ENCODE results near the gene VLDLR.
A peak's percentile ranks its signal among the peaks of the same experiment; 100 is the strongest.

The VLDLR gene

GRCh38 chr9:2621722-2622460 is at the start of gene VLDLR:
Gene VLDLR, plus strand, starts transcription at chr9:2621787. Its CDS starts 403 bp downstream, at chr9:2622190.
- no peaks in the 10 kb centered on the region for H3K9me3 Mint-ChIP-seq
- H3K27ac Mint-ChIP-seq: peak within 1 kb of the TSS; percentile 92
- ATAC-seq: peak; percentile 75
- peaks cover 12% of the 10 kb centered on the region for H3K36me3 Mint-ChIP-seq
- H3K4me3 Mint-ChIP-seq: peak within 1 kb of the TSS; percentile 90
- peaks cover 19% of the 10 kb centered on the region for H3K4me1 Mint-ChIP-seq
- peak in 1 of 2 donors; percentile 18 for DNase-seq (ENCODE audit: low spot score in 2 of 2)

DNA sequence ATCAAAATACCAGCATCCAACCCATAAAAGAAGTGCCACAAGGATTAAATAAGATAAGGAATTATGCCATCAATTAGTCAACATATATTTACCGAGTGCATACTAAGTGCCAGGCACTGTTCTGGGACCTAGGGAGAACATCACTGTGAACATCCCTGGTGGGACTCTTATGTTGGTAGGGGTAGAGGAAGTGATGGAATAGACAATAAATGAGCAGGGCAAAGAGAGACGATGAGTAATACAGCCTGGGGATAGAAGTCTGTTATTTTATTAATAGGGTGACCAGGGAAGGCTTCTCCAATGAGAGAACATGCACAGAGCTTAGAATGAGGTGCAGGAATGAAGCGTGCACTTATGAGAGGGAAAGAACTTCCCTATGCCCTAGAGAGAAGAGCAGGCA is 47.4 kb upstream of the VLDLR start:
- no peak for ATAC-seq
- H3K4me1 Mint-ChIP-seq: no peaks in the 10 kb centered on the region
- no peaks in the 10 kb centered on the region for H3K9me3 Mint-ChIP-seq
- H3K36me3 Mint-ChIP-seq: no peaks in the 10 kb centered on the region
- no peak overlapping the region for H3K4me3 Mint-ChIP-seq
- no peak overlapping the region for H3K27ac Mint-ChIP-seq
- no peak for DNase-seq (ENCODE audit: low spot score in 2 of 2)

- no peak overlapping the region for H3K27ac Mint-ChIP-seq
- H3K4me3 Mint-ChIP-seq: no peak overlapping the region
- no peak for ATAC-seq
- no peaks in the 10 kb centered on the region for H3K9me3 Mint-ChIP-seq
- no peaks in the 10 kb centered on the region for H3K36me3 Mint-ChIP-seq
- DNase-seq (ENCODE audit: low spot score in 2 of 2): no peak
- H3K4me1 Mint-ChIP-seq: no peaks in the 10 kb centered on the region
Measured at GRCh38 chr9:2576631-2577030, 45.0 kb upstream of the VLDLR start.

- H3K36me3 Mint-ChIP-seq: no peaks in the 10 kb centered on the region
- ATAC-seq: peak; percentile 86
- H3K9me3 Mint-ChIP-seq: peaks cover 6% of the 10 kb centered on the region
- peaks cover 15% of the 10 kb centered on the region for H3K4me1 Mint-ChIP-seq
- DNase-seq (ENCODE audit: low spot score in 2 of 2): no peak
- no peak overlapping the region for H3K4me3 Mint-ChIP-seq
- H3K27ac Mint-ChIP-seq: no peak overlapping the region
Measured at GRCh38 chr9:2583308-2584013, 38.1 kb upstream of the VLDLR start.

DNA sequence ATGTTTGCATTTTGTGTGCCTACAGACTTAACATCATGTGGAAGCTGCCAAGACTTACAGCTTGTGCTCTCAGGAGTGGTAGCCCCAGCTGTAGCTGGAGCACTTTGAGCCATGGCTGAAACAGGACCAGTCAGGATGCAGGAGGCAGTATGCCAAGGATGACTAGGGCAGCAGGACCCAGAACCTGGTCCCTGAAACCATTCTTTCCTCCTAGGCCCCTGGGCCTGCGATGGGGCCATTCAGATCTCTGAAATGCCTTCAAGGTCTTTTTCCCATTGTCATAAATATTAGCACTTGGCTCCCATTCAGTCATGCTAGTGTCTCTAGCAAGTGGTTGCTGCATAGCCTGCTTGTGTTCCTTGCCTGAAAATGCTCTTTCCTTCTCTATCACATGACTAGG is 29.6 kb upstream of the VLDLR start:
- DNase-seq (ENCODE audit: low spot score in 2 of 2) (no peak), ATAC-seq (no peak)
- no peak overlapping the region for H3K27ac Mint-ChIP-seq
- no peaks in the 10 kb centered on the region for H3K36me3 Mint-ChIP-seq
- H3K4me1 Mint-ChIP-seq: no peaks in the 10 kb centered on the region
- no peak overlapping the region for H3K4me3 Mint-ChIP-seq
- H3K9me3 Mint-ChIP-seq: peaks cover 11% of the 10 kb centered on the region

GRCh38 chr9:2593744-2594143 is 27.8 kb upstream of the VLDLR start:
- Mint-ChIP-seq H3K4me1 (no peaks in the 10 kb centered on the region), H3K9me3 (peaks cover 11% of the 10 kb centered on the region), H3K36me3 (no peaks in the 10 kb centered on the region), H3K27ac (no peak overlapping the region), H3K4me3 (no peak overlapping the region)
- no peak for ATAC-seq
- no peak for DNase-seq (ENCODE audit: low spot score in 2 of 2)

DNA sequence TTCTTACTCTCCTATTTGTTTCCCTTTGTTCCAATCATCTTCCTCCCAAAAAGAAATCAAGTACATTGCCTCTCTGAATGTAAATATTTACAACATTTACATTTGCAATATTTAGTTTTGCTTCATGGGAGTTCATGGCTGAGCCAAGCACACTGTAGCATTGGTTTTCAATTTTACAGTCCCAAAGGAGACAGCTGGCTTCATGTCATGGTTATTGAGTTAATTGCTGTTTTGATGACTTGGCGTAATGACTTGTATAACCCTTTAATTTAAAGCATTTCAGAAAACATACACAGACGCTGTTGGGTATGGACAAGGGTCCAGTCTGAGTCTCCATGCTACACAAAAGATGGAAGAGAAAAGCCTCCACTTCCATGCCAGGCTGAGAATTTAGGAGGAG is 25.6 kb upstream of the VLDLR start:
- no peak overlapping the region for H3K27ac Mint-ChIP-seq
- H3K4me1 Mint-ChIP-seq: no peaks in the 10 kb centered on the region
- DNase-seq (ENCODE audit: low spot score in 2 of 2): no peak
- peaks cover 11% of the 10 kb centered on the region for H3K9me3 Mint-ChIP-seq
- no peak overlapping the region for H3K4me3 Mint-ChIP-seq
- no peaks in the 10 kb centered on the region for H3K36me3 Mint-ChIP-seq
- ATAC-seq: no peak

DNA sequence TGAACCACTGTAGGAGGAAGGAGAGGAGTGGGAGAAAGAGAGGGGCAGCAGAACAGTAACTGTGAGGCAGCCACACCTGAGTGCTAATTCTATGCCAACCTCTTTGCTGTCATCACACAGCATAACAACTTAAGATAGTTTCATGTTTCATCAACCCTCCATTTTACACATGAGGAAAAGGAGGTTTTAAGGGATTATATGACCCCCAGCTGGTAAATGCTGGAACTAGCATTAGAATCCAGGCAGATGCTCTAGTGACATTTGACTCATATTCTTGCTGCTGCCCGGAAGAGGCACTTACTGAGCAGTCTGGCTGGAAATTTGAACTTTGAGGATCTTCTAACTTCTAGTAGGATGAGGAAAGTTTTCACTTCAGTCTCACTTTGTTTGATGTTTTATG is 24.1 kb upstream of the VLDLR start:
- Mint-ChIP-seq H3K27ac (no peak overlapping the region), H3K36me3 (no peaks in the 10 kb centered on the region), H3K9me3 (peaks cover 7% of the 10 kb centered on the region), H3K4me3 (no peak overlapping the region), H3K4me1 (no peaks in the 10 kb centered on the region)
- DNase-seq (ENCODE audit: low spot score in 2 of 2) (no peak), ATAC-seq (no peak)

DNA sequence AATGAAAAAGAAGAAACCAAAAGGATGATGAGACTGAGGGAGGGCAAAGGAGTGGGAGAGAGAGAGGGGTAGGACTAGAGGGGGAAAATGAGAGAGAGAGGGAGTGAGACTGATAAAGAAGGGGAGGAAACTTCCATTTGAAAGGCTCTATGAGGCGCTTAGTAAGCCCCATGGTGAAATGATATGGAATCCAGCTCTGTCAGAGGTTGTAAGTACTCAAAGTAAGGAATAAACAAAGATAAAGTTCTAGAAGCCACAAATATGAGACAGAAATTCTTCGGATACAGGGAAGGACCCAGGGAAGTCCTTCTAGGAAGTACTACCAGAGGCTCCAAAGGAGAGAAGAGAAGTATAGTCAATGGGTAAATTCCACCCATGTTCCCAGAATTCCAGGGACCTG is 21.7 kb upstream of the VLDLR start:
- Mint-ChIP-seq H3K4me1 (no peaks in the 10 kb centered on the region), H3K27ac (no peak overlapping the region)
- ATAC-seq: no peak

DNA sequence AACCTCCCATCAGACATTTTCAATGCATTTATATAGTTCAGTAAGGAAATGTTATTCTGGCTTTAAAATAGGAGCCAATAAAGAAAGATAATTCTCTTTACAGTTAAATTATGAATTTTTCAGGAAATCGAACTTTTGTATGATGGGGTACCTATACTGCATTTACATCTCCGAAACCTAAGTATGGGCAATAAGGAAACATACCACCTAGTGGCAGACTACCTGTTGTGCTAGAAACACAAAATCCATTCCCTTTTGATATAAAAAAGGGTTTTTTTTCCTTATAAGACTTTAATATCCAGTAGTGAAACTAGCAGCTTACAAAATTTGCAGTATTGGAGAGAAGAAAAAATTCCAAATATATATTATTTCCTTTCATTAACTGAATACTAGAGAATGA is 21.3 kb upstream of the VLDLR start:
- no peak for DNase-seq (ENCODE audit: low spot score in 2 of 2)
- no peak overlapping the region for H3K4me3 Mint-ChIP-seq
- H3K27ac Mint-ChIP-seq: no peak overlapping the region
- no peak for ATAC-seq
- H3K9me3 Mint-ChIP-seq: no peaks in the 10 kb centered on the region
- no peaks in the 10 kb centered on the region for H3K4me1 Mint-ChIP-seq
- H3K36me3 Mint-ChIP-seq: no peaks in the 10 kb centered on the region

More for the DNA sequence above, 21.7 kb upstream of the VLDLR start:
- Mint-ChIP-seq H3K36me3 (no peaks in the 10 kb centered on the region), H3K4me3 (no peak overlapping the region), H3K9me3 (no peaks in the 10 kb centered on the region)
- no peak for DNase-seq (ENCODE audit: low spot score in 2 of 2)

- Mint-ChIP-seq H3K4me3 (no peak overlapping the region), H3K27ac (no peak overlapping the region), H3K4me1 (no peaks in the 10 kb centered on the region), H3K9me3 (no peaks in the 10 kb centered on the region), H3K36me3 (no peaks in the 10 kb centered on the region)
- DNase-seq (ENCODE audit: low spot score in 2 of 2): no peak
- ATAC-seq: no peak
Measured at GRCh38 chr9:2601785-2602378, 19.7 kb upstream of the VLDLR start.

DNA sequence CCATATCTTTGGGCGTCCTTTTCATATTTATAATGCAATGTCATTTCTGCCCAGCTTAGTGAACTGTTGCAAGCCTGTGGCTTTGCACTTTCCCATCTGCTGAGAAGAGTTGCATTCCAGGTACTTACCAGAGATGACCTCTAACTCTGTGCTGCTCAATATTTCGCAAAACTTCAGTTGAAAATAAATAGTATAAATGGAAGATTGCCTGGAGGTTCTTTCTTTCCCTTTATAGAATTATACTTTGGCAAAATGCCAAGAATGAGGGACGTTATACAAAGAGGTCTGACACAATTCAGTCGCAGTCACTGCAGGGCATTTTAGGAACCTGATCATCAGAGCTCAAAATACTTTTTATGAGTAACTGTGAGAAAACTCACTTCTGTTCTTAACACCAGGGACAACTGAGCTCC is 18.9 kb upstream of the VLDLR start:
- ATAC-seq (no peak), DNase-seq (ENCODE audit: low spot score in 2 of 2) (no peak)
- H3K27ac Mint-ChIP-seq: no peak overlapping the region

DNA sequence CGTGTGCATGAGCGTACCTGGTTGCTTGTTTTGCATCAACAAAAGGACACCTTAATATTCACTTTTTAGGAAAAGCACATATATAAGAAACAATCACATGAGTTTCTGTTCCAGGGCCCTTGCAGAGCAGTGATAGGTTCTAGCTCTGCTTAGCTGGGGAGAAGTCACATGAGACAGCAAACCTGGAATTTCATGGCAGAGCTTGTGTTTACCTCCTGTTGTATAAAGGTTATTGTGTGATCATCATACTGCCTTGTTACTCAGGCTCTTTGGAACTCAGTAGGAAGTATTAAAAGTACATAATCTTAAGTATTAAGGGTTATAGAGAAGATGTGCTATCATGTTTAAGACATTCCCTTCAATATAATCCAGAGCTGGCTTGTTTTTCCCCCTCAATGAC is 18.0 kb upstream of the VLDLR start:
- Mint-ChIP-seq H3K4me3 (no peak overlapping the region), H3K4me1 (no peaks in the 10 kb centered on the region), H3K27ac (no peak overlapping the region), H3K9me3 (no peaks in the 10 kb centered on the region), H3K36me3 (no peaks in the 10 kb centered on the region)
- ATAC-seq (no peak), DNase-seq (ENCODE audit: low spot score in 2 of 2) (no peak)

More for the DNA sequence above, 18.9 kb upstream of the VLDLR start:
- H3K9me3 Mint-ChIP-seq: no peaks in the 10 kb centered on the region
- H3K4me1 Mint-ChIP-seq: no peaks in the 10 kb centered on the region
- H3K36me3 Mint-ChIP-seq: no peaks in the 10 kb centered on the region
- H3K4me3 Mint-ChIP-seq: no peak overlapping the region

DNA sequence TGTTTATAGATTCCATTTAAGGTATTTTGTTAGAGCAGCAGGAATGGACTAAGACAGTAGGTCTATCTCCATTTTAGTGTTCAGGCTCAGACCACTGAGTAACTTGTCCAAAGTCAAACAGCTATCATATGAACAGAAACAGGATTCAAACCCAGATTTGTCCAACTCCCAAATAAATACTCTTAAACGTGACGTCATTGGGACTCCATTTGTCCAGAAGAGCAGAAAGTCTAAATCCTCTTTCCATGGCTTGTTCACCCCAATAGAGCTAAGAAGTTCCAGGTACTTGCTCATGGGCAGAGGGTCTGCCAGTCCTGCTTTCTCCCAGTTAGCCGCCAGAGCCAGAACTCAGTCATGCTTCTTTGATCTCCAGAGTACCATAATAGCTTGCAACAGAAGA is 16.3 kb upstream of the VLDLR start:
- H3K4me1 Mint-ChIP-seq: no peaks in the 10 kb centered on the region
- DNase-seq (ENCODE audit: low spot score in 2 of 2) (no peak), ATAC-seq (no peak)
- H3K36me3 Mint-ChIP-seq: no peaks in the 10 kb centered on the region
- H3K4me3 Mint-ChIP-seq: no peak overlapping the region
- H3K9me3 Mint-ChIP-seq: no peaks in the 10 kb centered on the region
- no peak overlapping the region for H3K27ac Mint-ChIP-seq

DNA sequence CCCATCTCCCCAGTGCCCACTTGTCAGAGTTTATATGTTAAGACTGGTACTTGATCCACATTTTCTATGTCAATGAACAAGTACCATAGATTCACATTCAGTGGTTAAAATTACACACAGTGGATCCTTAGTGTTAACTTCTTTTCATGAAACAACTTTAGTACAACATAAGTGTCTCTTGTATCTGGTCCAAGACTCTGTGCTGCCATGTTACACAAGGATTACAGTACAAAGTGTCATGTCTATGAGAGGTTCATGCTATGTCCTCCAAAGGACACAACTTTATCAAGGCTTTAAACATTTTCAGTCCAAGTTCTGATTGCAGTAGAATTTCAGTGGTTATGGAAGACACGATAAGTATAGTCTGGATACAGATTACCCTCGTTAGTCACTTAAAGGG is 13.3 kb upstream of the VLDLR start:
- Mint-ChIP-seq H3K9me3 (no peaks in the 10 kb centered on the region), H3K27ac (no peak overlapping the region), H3K36me3 (no peaks in the 10 kb centered on the region), H3K4me1 (no peaks in the 10 kb centered on the region), H3K4me3 (no peak overlapping the region)
- DNase-seq (ENCODE audit: low spot score in 2 of 2): no peak
- no peak for ATAC-seq

GRCh38 chr9:2610985-2611384 is 10.6 kb upstream of the VLDLR start:
- no peak for DNase-seq (ENCODE audit: low spot score in 2 of 2)
- no peak overlapping the region for H3K27ac Mint-ChIP-seq

More at GRCh38 chr9:2610985-2611384, 10.6 kb upstream of the VLDLR start:
- Mint-ChIP-seq H3K4me3 (no peak overlapping the region), H3K9me3 (no peaks in the 10 kb centered on the region), H3K36me3 (no peaks in the 10 kb centered on the region), H3K4me1 (no peaks in the 10 kb centered on the region)
- ATAC-seq: no peak
